Mesenteric fat pad (tissue), 1 donor: Measurements from ENCODE around the gene FOXB2. TPM values are rescaled to one million over a fixed set of nuclear protein-coding genes. Genes with fewer than 3 reads are reported as not detected.
"Not testable (repeated sequence)": the region's sequence is repeated elsewhere in the genome, so short reads cannot be mapped to it uniquely, and the experiment has no call there.

Experiments
- DNase-seq: peaks from one replicate; pipeline ENCODE4 v3.0.0-alpha.2; 2020; ENCODE audit warnings: low spot score
- total RNA-seq: library from RNA; stranded (reverse); fragmentation: NEBNext Ultra II Directional; extraction: Animal tissue kit (Norgen Biotek cat#: 25700); gene quantifications from one replicate; pipeline ENCODE4 v1.2.1, GENCODE V29; 2021
- donor health status: DM: yes; HTN: yes; CAD: no.

Gene FOXB2
- total RNA-seq, 1 donor from 2014 or later, result not detected

DNA sequence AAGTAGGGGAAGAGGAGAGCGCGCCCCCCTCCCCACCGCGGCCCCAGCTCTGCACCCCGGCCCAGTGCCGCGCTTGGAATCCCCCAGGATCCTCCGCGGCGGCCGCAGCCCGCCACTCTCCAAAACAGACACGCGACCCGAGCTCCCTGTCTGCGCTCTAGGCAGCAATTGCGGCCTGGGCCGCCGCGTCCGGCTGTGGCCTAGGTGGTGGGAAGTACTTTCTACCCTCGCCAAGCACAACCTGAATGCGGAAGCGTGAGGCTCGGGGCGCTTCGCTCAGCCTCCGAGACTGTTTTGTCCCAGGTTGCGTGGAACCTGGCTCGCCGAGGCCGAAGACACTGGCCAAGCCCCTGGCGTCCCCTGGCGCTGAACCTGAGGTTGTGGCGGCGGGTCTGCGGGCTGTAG is 3.3 kb upstream of the FOXB2 start:
- no peak for DNase-seq

DNA sequence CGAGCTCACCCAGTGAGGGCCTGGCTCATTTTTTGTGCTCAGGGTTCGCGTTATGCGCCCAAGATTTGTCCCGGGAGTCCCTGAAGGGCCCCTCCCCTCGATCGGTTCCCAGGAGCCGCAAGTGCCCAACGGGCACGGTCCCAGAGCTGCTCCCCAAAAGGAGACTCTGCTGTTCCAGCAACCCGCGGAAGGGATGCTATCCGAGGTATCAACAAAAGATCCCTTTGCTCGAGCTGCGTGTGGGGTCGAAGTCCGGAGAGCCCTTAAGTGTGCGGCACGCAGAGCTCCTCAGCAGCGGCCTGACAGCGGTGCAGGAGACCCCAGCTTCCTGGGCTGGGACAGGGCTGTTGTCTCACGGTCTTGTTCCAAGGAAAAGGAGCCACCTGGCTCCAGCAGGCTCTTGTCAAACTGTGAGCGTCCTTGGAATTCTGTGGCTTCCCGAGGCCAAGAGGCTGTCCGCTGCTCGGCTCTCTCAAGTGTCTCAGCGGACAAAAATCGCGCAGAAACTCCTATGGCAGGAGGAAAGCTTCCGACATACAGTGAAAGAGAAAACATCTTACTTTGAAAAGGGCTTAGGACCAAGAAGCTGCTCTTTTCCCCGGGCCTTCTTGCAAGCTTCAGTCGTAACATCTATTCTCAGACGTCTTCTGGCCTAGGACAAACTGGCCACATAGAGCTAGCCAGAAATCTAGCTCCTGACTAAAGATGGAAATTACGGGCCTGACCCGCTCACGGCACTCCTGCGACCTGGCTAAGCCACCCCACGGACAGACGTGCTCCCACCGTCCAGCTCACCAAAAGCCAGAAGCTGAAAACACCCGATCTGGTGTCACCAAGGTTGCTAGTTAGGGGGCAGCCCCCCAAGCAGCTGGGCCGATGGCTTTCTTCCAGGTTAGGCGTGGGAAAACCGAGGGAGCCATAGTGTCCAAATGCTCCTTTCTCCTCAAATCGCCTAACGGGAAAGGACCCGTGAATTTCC is 2.6 kb upstream of the FOXB2 start:
- no peak for DNase-seq

DNA sequence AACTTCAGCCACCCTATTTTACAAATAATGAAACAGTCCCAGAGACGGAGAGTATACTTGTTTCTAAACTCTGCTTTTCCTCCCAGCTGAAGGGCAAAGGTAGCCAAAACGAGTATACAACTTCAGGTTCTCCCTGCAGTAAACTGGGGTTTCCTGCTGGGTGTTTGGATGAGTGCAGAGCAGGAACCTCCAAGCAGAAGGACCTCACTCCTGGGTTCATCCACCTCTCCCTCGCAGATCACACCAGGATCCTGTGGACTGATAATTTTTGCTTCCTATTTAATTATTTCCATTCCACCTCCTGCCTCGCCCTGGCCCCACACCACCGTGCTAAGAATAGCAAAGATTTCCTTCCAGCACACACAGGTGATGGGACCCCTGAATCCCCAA is 2.0 kb upstream of the FOXB2 start:
- DNase-seq, result no peak

DNA sequence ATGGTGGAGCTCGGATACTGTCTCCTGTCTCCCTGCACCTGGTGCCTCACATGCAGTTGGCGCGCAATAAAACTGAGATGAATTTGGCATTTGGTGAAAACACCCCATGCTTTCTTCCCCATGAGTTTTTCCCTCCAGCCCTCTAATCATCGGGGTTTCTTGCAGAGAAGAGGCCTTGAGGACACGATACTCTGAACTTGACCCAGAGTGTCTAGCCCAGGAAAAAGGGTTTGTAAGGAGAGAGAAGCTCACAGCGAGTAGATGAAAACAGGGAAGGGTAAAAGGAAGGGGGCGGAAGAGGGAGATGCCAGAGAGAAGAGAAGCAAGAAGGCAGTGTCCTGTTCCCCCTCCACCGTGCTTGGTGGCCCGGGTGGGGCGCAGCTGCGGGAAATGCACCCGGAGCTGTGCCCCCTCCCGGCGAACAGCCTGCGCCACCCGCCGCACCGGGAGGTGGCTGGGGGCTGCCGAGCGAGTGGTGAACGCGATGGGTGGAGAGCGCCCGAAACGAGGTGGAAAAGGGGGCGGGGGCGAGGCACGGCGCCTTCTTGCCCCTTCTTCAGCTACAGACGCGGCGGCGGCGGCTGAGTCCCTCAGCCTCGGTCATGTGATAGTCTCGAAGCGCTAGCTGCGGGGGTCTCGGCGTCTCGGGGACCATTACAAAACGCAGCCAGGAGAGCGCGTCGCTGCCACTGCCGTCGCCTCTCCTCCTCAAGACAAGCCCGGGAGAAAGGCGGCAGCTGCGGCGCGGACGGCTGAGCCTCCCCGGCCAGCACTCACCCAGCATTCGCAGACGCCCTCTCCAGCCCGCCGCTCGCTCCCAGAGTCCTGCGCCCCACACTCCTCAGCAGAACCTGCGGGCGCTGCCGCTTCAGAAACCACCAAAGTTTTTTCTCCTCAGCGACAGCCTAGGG is 1.1 kb upstream of the FOXB2 start:
- no peak for DNase-seq

- DNase-seq, result no peak
Measured at GRCh38 chr9:77018969-77019235, 553 bp upstream of the FOXB2 start.

- DNase-seq, result no peak
Measured at GRCh38 chr9:77019926-77020412, 514 bp downstream of the FOXB2 start.

GRCh38 chr9:77020413-77021290 is 1.2 kb downstream of the FOXB2 start:
- no peak for DNase-seq

DNA sequence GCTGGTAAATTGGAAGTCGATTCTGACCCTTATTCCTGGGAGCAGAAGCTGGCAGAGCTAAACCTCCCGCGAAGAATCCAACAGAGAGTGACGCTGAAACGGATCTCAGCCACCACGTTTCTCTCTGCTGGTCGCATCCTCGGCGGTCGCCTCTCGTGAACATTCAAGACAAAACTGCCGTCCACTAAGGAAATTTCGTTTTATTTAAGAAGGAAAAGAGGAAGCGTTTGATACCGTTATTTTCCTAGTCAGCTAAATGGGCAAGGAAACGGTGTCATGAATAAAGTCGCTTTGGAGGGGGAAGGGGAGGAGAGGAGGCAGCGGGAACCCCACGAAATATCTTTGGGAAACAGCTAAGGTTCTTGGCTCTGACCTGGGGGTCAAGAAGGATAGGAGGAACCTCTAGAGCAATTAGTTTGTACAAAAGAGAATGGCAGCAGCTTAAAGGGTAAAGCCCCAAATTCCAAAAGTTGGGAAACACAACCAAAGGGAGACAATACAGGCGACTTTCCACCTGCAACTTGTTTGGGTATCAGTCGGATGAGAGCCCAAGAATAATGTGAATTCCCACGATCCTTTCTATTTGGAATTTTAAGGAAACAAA is 1.9 kb downstream of the FOXB2 start:
- DNase-seq, result no peak

- DNase-seq, result no peak
Measured at GRCh38 chr9:77021922-77022782, 2.7 kb downstream of the FOXB2 start.

GRCh38 chr9:77022783-77023440 is 3.5 kb downstream of the FOXB2 start:
- DNase-seq, result no peak

GRCh38 chr9:77023726-77024125 is 4.3 kb downstream of the FOXB2 start:
- no peak for DNase-seq

- DNase-seq, result no peak
Measured at GRCh38 chr9:77024776-77025545, 5.5 kb downstream of the FOXB2 start.

DNA sequence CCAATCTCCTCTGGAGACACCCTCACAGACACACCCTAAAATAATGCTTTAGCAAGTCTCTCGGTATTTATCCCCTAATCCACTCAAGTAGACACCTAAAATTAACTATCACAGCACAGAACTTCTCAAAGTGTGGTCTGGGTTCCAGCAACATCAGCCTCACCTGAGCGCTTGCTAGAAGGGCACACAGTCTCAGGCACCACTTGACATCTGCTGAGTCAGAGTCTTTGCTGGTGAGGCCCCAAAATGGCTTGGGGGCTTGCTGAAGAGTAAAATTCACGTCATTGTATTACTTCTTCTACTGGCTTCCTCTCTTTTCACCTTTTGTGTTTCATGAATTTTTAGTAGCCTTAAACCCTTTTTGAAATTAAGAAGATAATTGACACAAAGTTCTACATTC is 9.0 kb downstream of the FOXB2 start:
- DNase-seq, result no peak

DNA sequence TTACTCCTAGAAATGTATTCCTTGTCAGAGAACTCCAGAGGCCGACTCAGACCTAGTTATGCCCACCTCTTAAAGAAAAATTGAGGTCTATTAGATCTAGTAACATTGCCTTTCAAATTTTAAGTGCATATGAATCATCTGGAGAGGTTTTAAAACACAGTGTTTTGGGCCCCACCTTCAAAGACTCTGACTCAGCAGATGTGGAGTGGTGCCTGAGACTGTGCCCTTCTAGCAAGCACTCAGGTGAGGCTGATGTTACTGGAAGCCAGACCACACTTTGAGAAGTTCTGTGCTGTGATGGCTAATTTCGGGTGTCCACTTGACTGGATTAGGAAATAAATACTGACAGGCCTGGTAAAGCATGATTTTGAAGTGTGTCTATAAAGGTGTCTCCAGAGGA is 10.6 kb downstream of the FOXB2 start:
- DNase-seq, result no peak

DNA sequence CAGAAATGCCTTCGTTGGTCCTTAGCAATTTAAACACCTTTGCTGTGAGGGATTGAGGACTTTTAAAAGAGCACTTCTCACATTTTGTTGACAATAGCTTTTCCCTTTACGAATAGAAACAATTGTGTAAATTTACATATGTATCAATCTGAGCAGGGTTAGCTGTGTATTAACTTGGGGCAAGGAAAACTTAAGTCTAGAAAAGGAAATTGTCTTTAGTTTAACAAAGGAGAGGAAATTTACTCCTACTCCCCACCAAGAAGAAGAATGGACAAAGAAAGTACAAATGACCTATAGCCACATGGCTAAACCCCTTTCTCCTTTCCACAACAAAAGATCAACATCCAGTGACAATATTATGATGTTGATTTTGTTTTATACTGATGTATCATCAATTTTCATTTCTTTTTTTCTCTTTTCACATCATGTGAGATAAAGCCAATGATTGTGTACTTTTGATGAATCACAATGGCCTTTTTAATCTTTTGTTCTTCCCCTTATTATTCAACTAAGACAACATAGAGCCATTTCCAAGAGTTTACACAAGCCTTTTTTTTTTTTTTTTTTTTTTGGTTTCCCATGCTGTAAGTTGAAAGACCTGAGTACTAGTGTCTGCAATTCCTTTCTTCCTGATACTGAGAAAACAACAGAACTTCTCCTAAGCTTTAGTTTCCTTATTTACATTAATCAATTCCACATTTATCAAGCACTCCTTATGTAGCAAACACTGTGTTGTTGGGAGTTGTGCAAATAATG is 19.0 kb downstream of the FOXB2 start:
- DNase-seq, result no peak

DNA sequence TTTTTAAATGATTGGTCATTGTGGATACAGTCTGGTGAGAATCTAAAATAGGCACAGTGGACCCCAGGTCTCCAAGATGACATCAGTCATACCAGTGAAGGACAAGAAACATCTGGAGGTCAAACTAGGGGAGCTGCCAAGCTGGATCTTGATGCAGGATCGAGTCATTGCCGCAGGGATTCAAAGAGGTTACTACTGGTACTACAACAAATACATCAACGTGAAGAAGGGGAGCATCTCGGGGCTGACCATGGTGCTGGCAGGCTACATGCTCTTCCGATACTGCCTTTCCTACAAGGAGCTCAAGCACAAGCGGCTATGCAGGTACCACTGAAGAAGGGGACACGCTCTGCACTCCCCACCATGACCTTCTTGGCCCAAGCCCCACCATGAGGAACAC is 20.9 kb downstream of the FOXB2 start:
- DNase-seq, result no peak

DNA sequence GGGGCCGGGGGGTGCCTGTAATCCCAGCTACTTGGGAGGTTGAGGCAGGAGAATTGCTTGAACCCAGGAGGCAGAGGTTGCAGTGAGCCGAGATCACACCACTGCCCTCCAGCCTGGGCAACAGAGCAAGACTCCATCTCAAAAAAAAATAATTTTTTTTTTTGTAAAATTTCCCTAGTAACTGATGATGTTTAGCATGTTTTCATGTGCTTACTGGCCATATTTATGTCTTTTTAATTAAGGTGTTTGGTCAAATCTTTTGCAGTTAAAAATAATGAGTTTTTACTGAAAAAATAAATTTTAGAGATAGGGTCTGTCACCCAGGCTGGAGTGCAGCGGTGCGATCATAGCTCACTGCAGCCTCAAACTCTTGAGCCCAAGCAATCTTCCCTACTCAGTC is 24.3 kb downstream of the FOXB2 start:
- DNase-seq, result not testable (repeated sequence)

- DNase-seq, result not testable (repeated sequence)
Measured at GRCh38 chr9:77060681-77061080, 41.2 kb downstream of the FOXB2 start.
